GM15510 (cell line): ENCODE results near the gene GET4.

Experiments used
- POLR2A ChIP-seq: IDR thresholded peaks from 3 replicates; pipeline ENCODE4 v1.6.1; 2011; ENCODE audit warnings: borderline replicate concordance; ENCODE audit not compliant: insufficient read length; ENCODE audit errors: extremely low read depth

GET4 gene

DNA sequence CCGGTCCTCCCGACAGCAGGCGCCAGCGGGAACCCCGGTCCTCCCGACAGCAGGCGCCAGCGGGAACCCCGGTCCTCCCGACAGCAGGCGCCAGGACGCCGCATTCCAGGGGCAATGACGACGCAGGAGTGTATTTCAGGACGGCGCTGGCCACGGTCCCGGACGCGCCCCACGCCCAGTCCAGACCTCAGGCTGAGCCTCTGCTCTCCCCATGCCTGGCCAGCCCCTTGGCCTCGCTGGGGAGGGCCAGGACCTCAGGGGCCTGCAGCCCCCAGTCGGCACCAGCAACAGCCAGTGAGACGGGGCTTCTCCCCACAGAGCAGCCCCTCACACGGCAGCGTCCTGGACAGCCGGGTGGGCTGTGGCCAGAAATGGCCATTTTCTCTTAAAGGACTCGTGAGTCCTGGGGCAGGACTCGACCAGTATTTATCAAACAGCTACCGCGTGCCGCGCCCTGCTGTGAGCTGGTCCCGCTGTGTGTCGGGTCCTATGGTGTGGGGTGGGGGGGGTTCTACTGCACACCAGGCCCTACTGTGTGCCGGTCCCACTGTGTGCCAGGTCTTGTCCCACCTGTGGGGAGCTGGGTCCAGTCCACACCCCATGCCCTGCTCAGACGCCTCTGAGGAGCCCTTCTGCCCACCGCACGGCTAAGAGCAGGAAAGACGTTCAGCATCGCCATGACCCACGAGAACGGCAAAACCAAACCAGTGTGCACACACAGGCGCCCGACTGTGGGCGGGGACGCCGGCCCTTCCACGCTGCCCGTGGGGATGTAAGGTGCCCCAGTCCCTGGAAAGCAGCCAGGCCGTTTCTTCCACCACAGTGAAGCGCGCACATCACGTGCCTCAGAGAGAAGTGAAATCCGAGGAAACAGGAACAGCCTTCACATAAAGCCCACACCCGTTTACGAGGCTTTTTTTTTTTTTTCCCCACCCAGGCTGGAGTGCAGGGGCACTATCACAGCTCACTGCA, 33.3 kb downstream of the GET4 start:
- no peak for TF ChIP-seq POLR2A

DNA sequence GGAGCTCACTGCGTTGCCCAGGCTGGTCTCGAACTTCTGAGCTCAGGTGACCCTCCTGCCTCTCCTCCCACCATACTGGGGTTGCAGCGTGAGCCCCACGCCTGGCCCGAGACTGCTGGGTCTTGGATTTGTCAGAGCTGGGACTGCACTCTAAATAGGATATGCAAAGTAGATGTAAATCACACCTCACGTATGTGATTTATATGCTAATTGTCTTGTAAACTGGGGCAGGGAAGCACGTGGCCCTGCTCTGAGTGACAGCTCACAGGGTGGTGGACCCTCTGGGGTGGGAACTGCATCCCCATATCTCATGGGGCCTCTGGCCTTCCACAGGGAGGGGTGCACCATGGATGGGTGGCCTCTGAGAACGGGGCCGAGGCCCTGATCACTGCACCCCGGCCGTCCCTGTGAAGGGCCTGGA, 34.1 kb downstream of the GET4 start:
- no peak for TF ChIP-seq POLR2A

DNA sequence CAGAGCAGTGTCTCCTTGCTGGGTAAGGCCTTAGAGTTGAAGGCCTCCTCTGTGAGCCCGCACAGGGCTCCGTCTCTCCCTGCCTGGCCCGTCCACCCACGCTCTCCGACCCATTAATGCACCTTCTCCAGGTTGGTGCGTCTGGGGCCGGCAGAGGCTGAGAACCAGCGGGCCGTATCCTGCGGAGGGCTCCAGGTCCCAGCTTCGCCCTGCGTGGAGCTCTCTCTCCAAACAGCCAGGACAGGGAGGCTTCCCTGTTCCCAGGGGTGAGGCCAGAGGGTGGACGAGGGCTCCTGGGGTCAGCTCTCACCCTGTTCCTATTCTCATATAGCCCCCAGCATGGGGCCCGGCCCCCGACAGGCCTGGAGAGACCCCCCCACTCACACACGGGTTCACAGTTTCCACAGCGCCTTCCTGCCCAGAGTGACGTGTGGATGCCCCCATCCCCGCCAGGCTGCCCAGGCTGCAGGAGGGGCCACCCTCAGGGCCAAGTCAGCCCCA, 34.6 kb downstream of the GET4 start:
- TF ChIP-seq POLR2A = no peak

DNA sequence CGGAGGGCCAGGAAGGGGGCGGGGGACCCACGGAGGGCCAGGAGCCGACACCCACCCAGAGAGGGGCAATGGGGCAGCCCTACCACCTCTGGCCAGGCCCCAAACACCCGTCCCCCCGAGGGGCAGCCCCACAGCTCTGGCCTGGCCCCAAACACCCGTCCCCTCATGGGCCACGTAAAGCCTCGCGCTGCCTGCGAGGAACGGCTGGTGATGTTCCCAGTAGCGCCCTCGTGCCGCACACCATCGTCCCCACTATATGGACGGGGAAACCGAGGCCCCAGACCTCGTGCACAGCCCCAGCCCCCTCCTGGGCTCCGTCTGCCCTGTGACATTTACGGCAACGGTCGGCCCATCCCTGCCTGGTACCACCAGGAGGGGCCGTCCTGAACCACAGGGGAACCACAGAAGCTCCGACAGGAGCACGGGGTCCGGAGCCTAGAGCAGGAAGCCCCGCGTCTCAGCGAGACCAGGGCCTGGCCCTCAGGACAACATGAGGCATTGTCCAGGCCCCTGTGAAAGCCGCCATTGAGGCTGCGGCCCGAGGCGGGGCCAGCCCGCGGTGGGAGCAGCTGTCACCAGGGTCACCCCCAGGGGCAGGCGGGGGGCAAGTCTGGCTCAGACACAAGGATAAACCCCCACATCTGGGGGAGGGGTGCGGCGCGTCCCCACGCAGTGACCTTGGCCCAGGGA, 35.6 kb downstream of the GET4 start:
- TF ChIP-seq POLR2A = no peak

DNA sequence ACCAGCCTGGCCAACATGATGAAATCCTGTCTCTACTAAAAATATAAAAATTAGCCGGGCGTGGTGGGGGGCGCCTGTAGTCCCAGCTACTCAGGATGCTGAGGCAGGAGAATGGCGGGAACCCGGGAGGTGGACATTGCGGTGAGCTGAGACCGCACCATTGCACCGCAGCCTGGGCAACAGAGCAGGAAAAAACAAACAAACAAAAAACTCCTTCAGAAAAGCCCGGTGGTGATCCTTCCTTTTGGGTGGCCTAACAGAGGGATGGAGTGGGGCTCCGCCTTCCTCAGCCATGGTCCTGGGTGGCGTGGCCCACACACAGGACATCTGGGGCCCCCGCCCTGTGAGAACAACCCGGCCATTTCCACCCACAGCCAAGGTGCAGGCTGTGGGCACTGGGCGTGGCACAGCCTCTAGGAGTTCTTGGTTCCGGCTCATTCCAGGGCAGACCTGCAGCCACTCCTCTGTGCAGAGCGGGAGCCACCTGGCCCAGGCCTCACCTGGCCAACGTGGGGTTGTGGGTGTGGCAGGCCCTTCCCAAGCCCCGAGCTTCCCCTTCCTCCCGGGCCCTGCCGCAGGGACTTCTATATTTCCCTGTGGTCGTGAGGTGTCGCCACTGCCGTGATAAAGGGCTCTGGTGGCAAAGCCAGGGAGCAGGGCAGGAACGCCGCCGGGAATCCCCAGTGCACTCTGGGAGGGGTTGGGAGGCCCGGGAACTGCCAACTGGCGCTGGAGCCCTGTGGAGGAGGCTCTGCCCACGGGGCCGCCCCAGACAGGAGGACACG, 37.6 kb downstream of the GET4 start:
- TF ChIP-seq POLR2A = no peak

DNA sequence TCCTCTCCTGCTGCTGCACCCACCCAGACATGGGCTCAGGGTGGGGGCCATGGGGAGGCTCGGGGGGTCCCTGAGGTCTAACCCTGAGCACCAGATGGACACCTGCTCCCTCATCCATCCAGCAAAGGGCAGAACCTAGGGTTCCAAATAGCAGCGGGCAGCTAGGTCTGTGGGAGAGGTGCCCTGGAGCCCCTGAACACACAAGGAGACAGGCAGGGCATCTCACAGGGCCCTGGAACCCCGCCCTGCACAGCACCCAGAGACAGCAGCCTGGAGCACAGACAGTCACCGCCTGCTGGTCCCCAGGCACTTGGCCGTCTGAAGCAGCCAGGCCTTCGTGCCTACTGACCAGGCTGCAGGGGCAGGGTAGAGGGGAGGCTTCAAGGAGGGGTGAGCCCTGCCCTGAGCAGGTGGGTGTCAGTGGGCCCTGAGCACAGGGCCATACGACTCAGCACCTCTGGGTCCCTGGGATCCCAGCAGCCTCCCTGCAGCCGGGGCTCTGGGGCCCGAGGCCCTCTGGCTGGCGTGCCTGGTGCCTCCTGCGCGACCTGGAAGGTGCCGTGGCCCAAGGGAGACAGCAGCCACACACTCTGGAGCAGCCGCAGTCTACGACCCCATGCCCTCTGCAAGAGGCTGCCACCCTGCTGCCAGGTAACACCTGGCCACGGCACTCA, 38.3 kb downstream of the GET4 start:
- no peak for TF ChIP-seq POLR2A

DNA sequence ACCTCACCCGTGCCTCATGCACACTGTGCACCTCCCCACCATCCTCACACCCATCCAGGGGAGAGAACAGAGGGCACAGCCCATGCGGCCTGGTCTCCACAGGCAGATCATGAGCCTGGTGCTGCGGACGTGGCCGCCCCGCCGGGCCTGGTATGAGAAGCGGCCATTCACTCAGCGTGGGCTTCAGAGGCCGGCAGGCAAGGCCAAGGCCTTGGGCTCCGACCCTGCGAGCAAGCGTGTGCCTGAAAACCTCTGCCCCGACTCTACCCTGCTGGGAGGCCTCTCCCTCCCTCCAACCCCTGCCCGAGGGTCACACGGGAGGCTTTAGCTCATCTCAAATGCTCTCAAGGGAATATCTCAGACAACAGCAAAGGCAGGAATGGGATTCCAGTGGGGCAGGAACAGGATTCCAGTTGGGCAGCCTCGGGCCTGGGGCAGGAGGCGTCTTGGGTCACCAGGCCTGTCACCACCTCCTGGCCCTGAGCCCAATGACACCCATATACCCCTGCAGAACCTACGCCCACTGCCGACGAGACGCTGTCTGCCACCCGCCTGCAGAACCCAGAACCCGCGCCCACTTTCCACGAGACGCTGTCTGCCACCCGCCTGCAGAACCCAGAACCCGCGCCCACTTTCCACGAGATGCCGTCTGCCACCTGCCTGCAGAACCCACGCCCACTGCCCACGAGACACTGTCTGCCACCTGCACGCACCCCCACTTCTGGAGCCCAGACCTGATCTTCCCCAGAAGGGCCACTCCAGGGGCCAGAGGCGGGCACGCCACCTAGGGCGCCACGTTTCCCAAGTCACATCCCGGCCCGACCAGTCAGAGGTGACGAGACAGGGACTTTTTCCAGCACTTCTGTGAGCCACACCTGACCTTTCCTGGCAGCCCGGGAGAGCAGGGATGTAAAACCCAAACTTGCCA, 39.2 kb downstream of the GET4 start:
- TF ChIP-seq POLR2A = no peak

DNA sequence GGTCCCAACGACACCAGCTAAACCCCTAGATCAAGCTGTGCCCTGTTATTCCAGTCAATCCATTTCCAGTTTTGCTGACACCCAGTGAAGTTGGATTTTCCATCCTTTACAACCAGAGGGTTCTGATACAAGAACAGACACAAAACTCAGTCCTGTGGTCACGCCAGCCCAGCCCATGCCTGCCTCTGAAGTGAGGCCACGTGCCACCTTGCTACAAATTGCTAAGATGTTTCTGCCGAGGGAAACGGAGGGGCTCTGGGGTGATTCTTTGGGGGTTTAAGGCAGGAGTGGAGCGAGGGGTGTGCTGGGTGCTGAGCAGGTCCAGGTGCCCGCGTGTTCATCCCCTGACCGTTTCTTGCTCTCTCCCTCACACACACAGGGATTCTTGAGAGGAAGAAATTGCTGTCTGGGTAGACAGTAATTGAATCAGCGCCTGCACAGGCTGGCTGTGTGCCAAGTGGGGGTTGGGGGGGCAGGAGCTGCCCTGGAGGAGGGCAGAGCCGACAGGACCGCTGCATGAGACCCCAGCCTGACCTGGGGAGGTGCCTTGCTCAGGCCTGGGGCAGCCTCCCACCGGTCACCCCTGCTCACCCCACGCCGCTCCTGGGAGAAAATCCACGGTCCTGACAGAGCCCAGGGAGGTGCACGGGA, 40.1 kb downstream of the GET4 start:
- TF ChIP-seq POLR2A = no peak

DNA sequence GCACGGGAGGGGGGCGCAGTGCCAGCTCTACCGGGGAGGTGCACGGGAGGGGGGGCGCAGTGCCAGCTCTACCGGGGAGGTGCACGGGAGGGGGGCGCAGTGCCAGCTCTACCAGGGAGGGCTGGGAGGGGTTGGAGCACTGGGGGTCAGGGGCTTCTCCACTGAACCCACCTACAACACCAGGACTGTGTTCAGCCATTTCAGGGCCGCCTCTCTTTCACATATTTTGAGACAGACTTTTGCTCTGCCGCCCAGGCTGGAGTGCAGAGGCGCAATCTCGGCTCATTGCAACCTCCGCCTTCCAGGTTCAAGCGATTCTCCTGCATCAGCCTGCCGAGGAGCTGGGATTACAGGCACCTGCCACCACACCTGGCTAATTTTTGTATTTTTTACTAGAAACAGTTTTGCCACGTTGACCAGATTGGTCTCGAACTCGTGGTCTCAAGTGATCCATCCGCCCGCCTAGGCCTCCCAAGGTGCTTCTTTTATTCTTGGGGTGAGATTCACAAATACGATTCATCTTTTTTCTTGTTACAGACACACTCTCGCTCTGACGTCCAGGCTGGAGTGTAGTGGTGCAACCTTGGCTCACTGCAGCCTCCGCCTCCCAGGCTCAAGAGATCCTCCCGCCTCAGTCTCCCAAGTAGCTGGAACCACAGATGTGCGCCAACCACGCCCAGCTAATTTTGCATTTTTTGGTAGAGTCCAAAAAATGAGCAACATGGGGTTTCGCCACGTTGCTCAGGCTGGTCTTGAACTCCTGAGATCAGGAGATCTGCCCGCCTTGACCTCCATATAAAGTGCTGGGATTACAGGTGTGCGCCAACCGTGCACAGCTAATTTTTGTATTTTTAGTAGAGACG, 41.1 kb downstream of the GET4 start:
- no peak for TF ChIP-seq POLR2A

DNA sequence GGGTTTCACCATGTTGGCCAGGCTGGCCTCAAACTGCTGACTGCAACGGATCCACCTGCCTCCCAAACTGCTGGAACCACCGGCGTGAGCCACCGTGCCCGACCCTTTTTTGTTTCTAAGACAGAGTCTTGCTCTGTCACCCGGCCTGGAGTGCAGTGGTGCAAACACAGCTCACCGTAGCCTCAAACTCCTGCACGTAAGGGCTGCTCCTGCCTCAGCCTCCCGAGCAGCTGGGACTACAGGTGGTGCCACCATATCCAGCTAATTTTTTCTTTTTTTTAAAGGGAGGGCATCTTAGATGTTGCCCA, 41.7 kb downstream of the GET4 start:
- no peak for TF ChIP-seq POLR2A

DNA sequence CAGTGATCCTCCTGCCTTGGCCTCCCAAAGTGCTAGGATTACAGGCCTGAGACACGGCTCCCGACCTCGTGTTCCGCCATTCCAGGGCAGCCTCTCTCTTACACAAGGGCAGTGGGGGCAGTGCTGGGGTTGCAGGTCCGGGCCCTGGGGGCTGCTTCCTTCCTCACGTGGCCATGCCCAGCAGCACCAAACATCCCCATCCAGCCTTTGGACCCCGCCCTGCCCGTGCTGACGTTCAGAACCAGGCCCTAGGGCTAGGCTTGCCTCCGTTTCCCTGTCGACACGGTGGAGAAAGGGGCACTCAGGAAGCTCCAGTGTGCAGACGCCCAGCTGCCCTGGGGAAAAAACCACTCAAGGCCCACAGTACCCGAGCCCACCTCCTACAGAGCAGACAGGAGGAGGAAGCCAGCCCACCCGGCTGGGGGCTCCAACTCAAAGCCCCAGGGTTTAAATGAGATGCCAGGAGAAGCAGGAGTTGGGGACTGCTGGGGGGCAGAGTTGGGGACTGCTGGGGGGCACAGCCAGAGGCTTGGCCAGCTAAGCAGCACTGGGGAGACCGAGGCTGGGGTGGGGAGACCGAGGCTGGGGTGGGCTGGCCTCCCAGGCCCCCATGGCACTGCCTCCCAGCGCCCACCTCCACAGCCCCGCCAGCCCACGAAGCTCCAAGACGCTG, 42.2 kb downstream of the GET4 start:
- TF ChIP-seq POLR2A = no peak

DNA sequence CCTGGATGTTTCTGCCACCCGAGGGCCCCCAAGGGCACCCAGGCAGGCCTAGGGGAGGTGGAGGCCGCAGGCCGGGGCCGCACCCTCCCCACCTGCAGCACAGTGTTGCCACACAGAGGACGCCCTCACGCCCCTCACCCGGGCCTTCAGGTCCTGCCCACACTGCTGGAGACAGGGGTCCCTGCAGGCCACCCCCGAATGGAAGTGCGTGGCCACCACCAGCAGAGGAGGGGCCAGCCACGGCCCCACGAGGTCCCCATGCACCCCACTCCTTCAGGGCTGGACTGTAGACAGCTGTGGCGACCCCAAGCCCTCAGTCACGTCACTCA, 42.7 kb downstream of the GET4 start:
- TF ChIP-seq POLR2A = no peak
